Measurements from ENCODE around the gene NRXN3.

- TF ChIP-seq CTCF (optimal IDR thresholded peaks at IDR 0.05 in 1 of 3, IDR thresholded peaks at IDR 0.05 in 1 of 3, conservative IDR thresholded peaks at IDR 0.05 in 1 of 3; ENCODE audit: extremely low read depth in 1 of 3, insufficient read depth in 2 of 3, low read length in 3 of 3) (no peak), EZH2 (IDR thresholded peaks at IDR 0.05; ENCODE audit: low read length) (no peak)
Observed at GRCh38 chr14:79091381-79091963, 921.3 kb downstream of the NRXN3 start.
